Measurements from ENCODE around the gene DERA. TPM values are rescaled to one million over a fixed set of nuclear protein-coding genes. Genes with fewer than 3 reads are reported as not detected.

Gene DERA
- total RNA-seq, 5 donors from 2014 or later (not counting 1 experiment from before 2014, with no cell fraction given), result 11.0 to 13.4 (median 11.6) TPM

GRCh38 chr12:15931590-15932053 lies 20.5 kb downstream of the DERA start:
- ATAC-seq (replicated peaks in 1 of 4), result no peak
- ChIA-PET POLR2A (no interaction called here), CTCF (no interaction called here)

GRCh38 chr12:15932327-15932726 lies 21.2 kb downstream of the DERA start:
- Histone ChIP-seq H3K4me1 (ENCODE audit: control insufficient read depth in 1 of 2, extremely low read depth in 1 of 2, insufficient read depth in 2 of 2, low read length in 2 of 2) (no peaks in the 10 kb centered on the region), H3K36me3 (ENCODE audit: control insufficient read depth in 2 of 2, extremely low read depth in 1 of 2, insufficient read depth in 1 of 2, low read length in 1 of 2) (no peaks in the 10 kb centered on the region), H3K4me3 (ENCODE audit: control insufficient read depth in 1 of 2, extremely low read depth in 1 of 2, low read length in 1 of 2) (no peak overlapping the region), H3K27me3 (replicated peaks in 1 of 2; ENCODE audit: control insufficient read depth in 2 of 2, extremely low read depth in 1 of 2, insufficient read depth in 2 of 2, low read length in 1 of 2) (no peaks in the 10 kb centered on the region), H3K9me3 (no peaks in the 10 kb centered on the region), H3K27ac (ENCODE audit: low read length) (no peak overlapping the region)
- POLR2A ChIA-PET, result no interaction called here
- peaks cover 3 to 5% (median 4%) of the 10 kb centered on the region in 3 donors for H3K4me1 Mint-ChIP-seq
- no peak overlapping the region for H3K4me3 Mint-ChIP-seq
- no CpG with 5 or more reads among the region's 1 CpG for WGBS (ENCODE audit: insufficient coverage)
- DNase-seq (no peak), ATAC-seq (replicated peaks in 1 of 4) (no peak)
- no peaks in the 10 kb centered on the region for H3K27me3 Mint-ChIP-seq
- peaks cover 0 to 2% (median 0%) of the 10 kb centered on the region in 3 donors for H3K9me3 Mint-ChIP-seq
- peaks cover 15% of the 10 kb centered on the region for H3K36me3 Mint-ChIP-seq
- H3K27ac Mint-ChIP-seq, result no peak overlapping the region
- CTCF ChIA-PET, result no interaction called here

More at GRCh38 chr12:15931590-15932053, 20.5 kb downstream of the DERA start:
- no peak overlapping the region for H3K4me3 Mint-ChIP-seq
- Histone ChIP-seq H3K36me3 (ENCODE audit: control insufficient read depth in 2 of 2, extremely low read depth in 1 of 2, insufficient read depth in 1 of 2, low read length in 1 of 2) (no peaks in the 10 kb centered on the region), H3K4me3 (ENCODE audit: control insufficient read depth in 1 of 2, extremely low read depth in 1 of 2, low read length in 1 of 2) (no peak overlapping the region), H3K27ac (ENCODE audit: low read length) (no peak overlapping the region), H3K9me3 (no peaks in the 10 kb centered on the region), H3K4me1 (ENCODE audit: control insufficient read depth in 1 of 2, extremely low read depth in 1 of 2, insufficient read depth in 2 of 2, low read length in 2 of 2) (no peaks in the 10 kb centered on the region), H3K27me3 (replicated peaks in 1 of 2; ENCODE audit: control insufficient read depth in 2 of 2, extremely low read depth in 1 of 2, insufficient read depth in 2 of 2, low read length in 1 of 2) (no peaks in the 10 kb centered on the region)
- peaks cover 0 to 2% (median 0%) of the 10 kb centered on the region in 3 donors for H3K9me3 Mint-ChIP-seq
- H3K27ac Mint-ChIP-seq, result no peak overlapping the region
- WGBS (ENCODE audit: insufficient coverage), result no CpG with 5 or more reads among the region's 3 CpGs
- no peak for DNase-seq
- no peaks in the 10 kb centered on the region for H3K27me3 Mint-ChIP-seq
- H3K36me3 Mint-ChIP-seq, result peaks cover 14% of the 10 kb centered on the region
- peaks cover 0 to 4% (median 0%) of the 10 kb centered on the region in 3 donors for H3K4me1 Mint-ChIP-seq

- H3K36me3 Mint-ChIP-seq, result peaks cover 21% of the 10 kb centered on the region
- ATAC-seq (replicated peaks in 1 of 4), result no peak
- CTCF ChIA-PET, result no interaction called here
- no peak overlapping the region for H3K27ac Mint-ChIP-seq
- Histone ChIP-seq H3K27me3 (replicated peaks in 1 of 2; ENCODE audit: control insufficient read depth in 2 of 2, extremely low read depth in 1 of 2, insufficient read depth in 2 of 2, low read length in 1 of 2) (no peaks in the 10 kb centered on the region), H3K4me1 (ENCODE audit: control insufficient read depth in 1 of 2, extremely low read depth in 1 of 2, insufficient read depth in 2 of 2, low read length in 2 of 2) (no peaks in the 10 kb centered on the region), H3K36me3 (ENCODE audit: control insufficient read depth in 2 of 2, extremely low read depth in 1 of 2, insufficient read depth in 1 of 2, low read length in 1 of 2) (no peaks in the 10 kb centered on the region), H3K4me3 (ENCODE audit: control insufficient read depth in 1 of 2, extremely low read depth in 1 of 2, low read length in 1 of 2) (no peak overlapping the region), H3K27ac (ENCODE audit: low read length) (no peak overlapping the region), H3K9me3 (no peaks in the 10 kb centered on the region)
- H3K4me1 Mint-ChIP-seq, result peaks cover 4 to 10% (median 4%) of the 10 kb centered on the region in 3 donors
- peaks cover 0 to 4% (median 0%) of the 10 kb centered on the region in 3 donors for H3K9me3 Mint-ChIP-seq
- no CpG with 5 or more reads among the region's 3 CpGs for WGBS (ENCODE audit: insufficient coverage)
- no peaks in the 10 kb centered on the region for H3K27me3 Mint-ChIP-seq
- H3K4me3 Mint-ChIP-seq, result no peak overlapping the region
- no peak for DNase-seq
- POLR2A ChIA-PET, result no interaction called here
These were observed 21.8 kb downstream of the DERA start for GRCh38 chr12:15932971-15933370.

- H3K27me3 Mint-ChIP-seq, result no peaks in the 10 kb centered on the region
- no CpG with 5 or more reads among the region's 3 CpGs for WGBS (ENCODE audit: insufficient coverage)
- H3K27ac Mint-ChIP-seq, result no peak overlapping the region
- Histone ChIP-seq H3K27me3 (replicated peaks in 1 of 2; ENCODE audit: control insufficient read depth in 2 of 2, extremely low read depth in 1 of 2, insufficient read depth in 2 of 2, low read length in 1 of 2) (no peaks in the 10 kb centered on the region), H3K4me3 (ENCODE audit: control insufficient read depth in 1 of 2, extremely low read depth in 1 of 2, low read length in 1 of 2) (no peak overlapping the region), H3K27ac (ENCODE audit: low read length) (no peak overlapping the region), H3K36me3 (ENCODE audit: control insufficient read depth in 2 of 2, extremely low read depth in 1 of 2, insufficient read depth in 1 of 2, low read length in 1 of 2) (no peaks in the 10 kb centered on the region), H3K9me3 (peaks cover under 1% of the 10 kb centered on the region), H3K4me1 (ENCODE audit: control insufficient read depth in 1 of 2, extremely low read depth in 1 of 2, insufficient read depth in 2 of 2, low read length in 2 of 2) (no peaks in the 10 kb centered on the region)
- DNase-seq, result no peak
- peaks cover under 1 to 5% (median under 1%) of the 10 kb centered on the region in 3 donors for H3K9me3 Mint-ChIP-seq
- peaks cover 4 to 10% (median 4%) of the 10 kb centered on the region in 3 donors for H3K4me1 Mint-ChIP-seq
- CTCF ChIA-PET, result interaction anchor here in 1 of 2 donors (0.7 kb wide), 1 partner anchor 218 kb away, joined by 4 read pairs; no protein-coding TSS in a partner anchor
- H3K36me3 Mint-ChIP-seq, result peaks cover 21% of the 10 kb centered on the region
- POLR2A ChIA-PET, result interaction anchor here in 1 of 2 donors (0.5 kb wide), 1 partner anchor 316 kb away, joined by 4 read pairs; no protein-coding TSS in a partner anchor
- no peak for ATAC-seq (replicated peaks in 1 of 4)
- H3K4me3 Mint-ChIP-seq, result no peak overlapping the region
These were observed 22.6 kb downstream of the DERA start for GRCh38 chr12:15933751-15934150.

GRCh38 chr12:15936751-15937150 lies 25.6 kb downstream of the DERA start:
- peaks cover 5% of the 10 kb centered on the region for H3K9me3 ChIP-seq
- CTCF ChIA-PET, result no interaction called here
- H3K27ac Mint-ChIP-seq, result no peak overlapping the region
- peaks cover 9 to 15% (median 10%) of the 10 kb centered on the region in 3 donors for H3K9me3 Mint-ChIP-seq
- H3K4me3 Mint-ChIP-seq, result no peak overlapping the region
- DNase-seq (no peak), ATAC-seq (replicated peaks in 1 of 4) (no peak)
- POLR2A ChIA-PET, result no interaction called here
- H3K36me3 Mint-ChIP-seq, result peaks cover 33% of the 10 kb centered on the region
- peaks cover 4 to 10% (median 7%) of the 10 kb centered on the region in 3 donors for H3K4me1 Mint-ChIP-seq
- no peak overlapping the region for H3K4me3 ChIP-seq (ENCODE audit: control insufficient read depth in 1 of 2, extremely low read depth in 1 of 2, low read length in 1 of 2)
- no peaks in the 10 kb centered on the region for H3K27me3 ChIP-seq (replicated peaks in 1 of 2; ENCODE audit: control insufficient read depth in 2 of 2, extremely low read depth in 1 of 2, insufficient read depth in 2 of 2, low read length in 1 of 2)
- H3K4me1 ChIP-seq (ENCODE audit: control insufficient read depth in 1 of 2, extremely low read depth in 1 of 2, insufficient read depth in 2 of 2, low read length in 2 of 2), result no peaks in the 10 kb centered on the region
- no peaks in the 10 kb centered on the region for H3K36me3 ChIP-seq (ENCODE audit: control insufficient read depth in 2 of 2, extremely low read depth in 1 of 2, insufficient read depth in 1 of 2, low read length in 1 of 2)
- WGBS (ENCODE audit: insufficient coverage), result 83% methylated on average over 2 of the region's 3 CpGs
- no peaks in the 10 kb centered on the region for H3K27me3 Mint-ChIP-seq
- H3K27ac ChIP-seq (ENCODE audit: low read length), result no peak overlapping the region

- ChIA-PET CTCF (interaction anchor here in 1 of 2 donors (1.0 kb wide), 1 partner anchor 18 kb away, joined by 3 read pairs; no protein-coding TSS in a partner anchor), POLR2A (interaction anchor here in 1 of 2 donors (0.8 kb wide), 1 partner anchor 40 kb away, joined by 3 read pairs; no protein-coding TSS in a partner anchor)
- Mint-ChIP-seq H3K4me1 (peaks cover 3 to 10% (median 7%) of the 10 kb centered on the region in 3 donors), H3K27me3 (no peaks in the 10 kb centered on the region), H3K36me3 (peaks cover 39% of the 10 kb centered on the region), H3K27ac (no peak overlapping the region), H3K4me3 (no peak overlapping the region), H3K9me3 (peaks cover 14 to 17% (median 14%) of the 10 kb centered on the region in 3 donors)
- Histone ChIP-seq H3K4me1 (ENCODE audit: control insufficient read depth in 1 of 2, extremely low read depth in 1 of 2, insufficient read depth in 2 of 2, low read length in 2 of 2) (no peaks in the 10 kb centered on the region), H3K4me3 (ENCODE audit: control insufficient read depth in 1 of 2, extremely low read depth in 1 of 2, low read length in 1 of 2) (no peak overlapping the region), H3K36me3 (ENCODE audit: control insufficient read depth in 2 of 2, extremely low read depth in 1 of 2, insufficient read depth in 1 of 2, low read length in 1 of 2) (no peaks in the 10 kb centered on the region), H3K9me3 (peaks cover 5% of the 10 kb centered on the region), H3K27me3 (replicated peaks in 1 of 2; ENCODE audit: control insufficient read depth in 2 of 2, extremely low read depth in 1 of 2, insufficient read depth in 2 of 2, low read length in 1 of 2) (no peaks in the 10 kb centered on the region), H3K27ac (ENCODE audit: low read length) (no peak overlapping the region)
- DNase-seq, result no peak
- ATAC-seq (replicated peaks in 1 of 4), result no peak
These were observed 26.8 kb downstream of the DERA start for GRCh38 chr12:15937902-15938301.

All from T-cell (primary cell).